H1 (cell line): ENCODE data around the gene CRBN. TPM values are rescaled to one million over a fixed set of nuclear protein-coding genes. Genes with fewer than 3 reads are reported as not detected.

ENCODE experiments used
- CTCF ChIA-PET: fragments of 300-600 bp; sonication (Branson Sonifier 250); formaldehyde crosslinking; loops from one replicate; lab custom pipeline; 2021; ENCODE audit not compliant: partially characterized antibody; lab: Charles Lee
- POLR2A ChIA-PET: fragments of 300-600 bp; sonication (Branson Sonifier 250); formaldehyde crosslinking; loops from one replicate; lab custom pipeline; 2021; ENCODE audit warnings: inconsistent platforms; ENCODE audit not compliant: partially characterized antibody; lab: Charles Lee
- DNase-seq, 2 experiments: peaks; one replicate each; pipeline versions ENCODE4 v3.0.0 to v3.0.0-alpha.2; 2010 to 2022; ENCODE audit warnings: low spot score in 2 of 2, low read depth in 1 of 2, mixed read lengths in 1 of 2
- FAIRE-seq: peaks from 2 replicates; lab custom pipeline; 2011; peaks lifted over from hg19 to GRCh38; lab: Jason Lieb, UNC
- H2AFZ ChIP-seq: 2 replicates; pipeline ENCODE4 v1.8.1; 2012; ENCODE audit warnings: low read length, inconsistent platforms
- H2AK5ac ChIP-seq: 2 replicates; pipeline ENCODE4 v1.6.1; 2013; ENCODE audit warnings: low read depth, low read length
- H2BK120ac ChIP-seq: replicated peaks from 2 replicates; pipeline ENCODE3; 2013; ENCODE audit warnings: low read depth, low read length, inconsistent platforms
- H2BK12ac ChIP-seq: 2 replicates; pipeline ENCODE4 v1.6.1; 2013; ENCODE audit warnings: low read depth, low read length
- H2BK15ac ChIP-seq: 2 replicates; pipeline ENCODE4 v1.6.1; 2013; ENCODE audit warnings: low read length
- H2BK20ac ChIP-seq: 2 replicates; pipeline ENCODE4 v1.6.1; 2013; ENCODE audit warnings: low read length
- H2BK5ac ChIP-seq: 2 replicates; pipeline ENCODE4 v1.6.1; 2013; ENCODE audit warnings: low read depth, low read length
- H3K14ac ChIP-seq: 2 replicates; pipeline ENCODE4 v1.6.1; 2013; ENCODE audit warnings: inconsistent platforms; ENCODE audit not compliant: insufficient read length
- H3K18ac ChIP-seq: 2 replicates; pipeline ENCODE4 v1.6.1; 2013; ENCODE audit warnings: low read length; ENCODE audit errors: extremely low read depth
- H3K23ac ChIP-seq: 2 replicates; pipeline ENCODE4 v1.6.1; 2013; ENCODE audit warnings: inconsistent platforms; ENCODE audit not compliant: insufficient read length
- H3K23me2 ChIP-seq: 2 replicates; pipeline ENCODE4 v1.6.1; 2013; ENCODE audit warnings: low read depth, low read length
- H3K27ac ChIP-seq: 2 replicates; pipeline ENCODE4 v1.6.1; 2011; ENCODE audit warnings: low read depth, low read length, inconsistent platforms
- H3K27me3 ChIP-seq, 4 experiments: replicated peaks in 1 of 4; 1 replicate in 1 of 4; 2 replicates in 3 of 4; pipeline versions ENCODE4 v1.6.1 to v1.8.1; 2011 to 2013; ENCODE audit warnings: low read length in 3 of 4, mild to moderate bottlenecking in 3 of 4, inconsistent platforms in 2 of 4, mixed read lengths in 2 of 4, moderate library complexity in 1 of 4; ENCODE audit not compliant: control insufficient read depth in 3 of 4, insufficient read depth in 3 of 4; ENCODE audit errors: extremely low read depth in 1 of 4
- H3K36me3 ChIP-seq, 4 experiments: 2 replicates each; pipeline versions ENCODE4 v1.6.1 to v1.8.1; 2011 to 2013; ENCODE audit warnings: mild to moderate bottlenecking in 4 of 4, low read length in 3 of 4, moderate library complexity in 2 of 4, control low read depth in 1 of 4, inconsistent platforms in 1 of 4; ENCODE audit not compliant: insufficient read depth in 4 of 4, control insufficient read depth in 2 of 4
- H3K4ac ChIP-seq: replicated peaks from 2 replicates; pipeline ENCODE3; 2013; ENCODE audit warnings: low read length, low read depth, mixed read lengths, inconsistent platforms; ENCODE audit not compliant: insufficient read length
- H3K4me1 ChIP-seq, 4 experiments: replicated peaks in 1 of 4; 1 replicate in 1 of 4; 2 replicates in 3 of 4; pipeline versions ENCODE4 v1.6.1 to v1.8.1; 2011 to 2013; ENCODE audit warnings: low read length in 3 of 4, inconsistent platforms in 2 of 4, mixed read lengths in 1 of 4; ENCODE audit not compliant: insufficient read depth in 4 of 4, control insufficient read depth in 3 of 4
- H3K4me2 ChIP-seq, 2 experiments: 2 replicates each; pipeline versions ENCODE4 v1.6.1 to v1.8.1; 2011 to 2013; ENCODE audit warnings: low read depth in 2 of 2, low read length in 2 of 2, control low read depth in 1 of 2, inconsistent platforms in 1 of 2, mild to moderate bottlenecking in 1 of 2; ENCODE audit not compliant: insufficient read depth in 1 of 2
- H3K4me3 ChIP-seq, 4 experiments: fragments of 200-600, 300-600 bp in 1 of 4; sonication (generic), shearing (Covaris generic), sonication (Bioruptor Twin) in 1 of 4; 2 replicates each; pipeline versions ENCODE4 v1.5.1 to v1.8.1; 2011 to 2016; ENCODE audit warnings: low read length in 4 of 4, low read depth in 3 of 4, control low read depth in 2 of 4, inconsistent platforms in 2 of 4, mild to moderate bottlenecking in 2 of 4, mixed read lengths in 1 of 4, moderate library complexity in 1 of 4; ENCODE audit not compliant: insufficient read depth in 2 of 4; ENCODE audit errors: extremely low read depth in 1 of 4
- H3K56ac ChIP-seq: replicated peaks from 2 replicates; pipeline ENCODE3; 2013; ENCODE audit warnings: low read depth, mild to moderate bottlenecking, mixed read lengths, low read length, inconsistent platforms; ENCODE audit not compliant: insufficient read length
- H3K79me1 ChIP-seq: 2 replicates; pipeline ENCODE4 v1.6.1; 2013; ENCODE audit warnings: low read depth, low read length, control low read depth
- H3K79me2 ChIP-seq, 2 experiments: 2 replicates each; pipeline versions ENCODE4 v1.6.1 to v1.8.1; 2012 to 2013; ENCODE audit warnings: low read length in 2 of 2, mild to moderate bottlenecking in 2 of 2, inconsistent platforms in 1 of 2; ENCODE audit not compliant: insufficient read depth in 2 of 2, control insufficient read depth in 1 of 2
- H3K9ac ChIP-seq, 4 experiments: replicated peaks in 1 of 4; 1 replicate in 1 of 4; 2 replicates in 3 of 4; pipeline versions ENCODE4 v1.6.1 to v1.8.1; 2011 to 2013; ENCODE audit warnings: low read depth in 3 of 4, low read length in 3 of 4, control low read depth in 2 of 4, mild to moderate bottlenecking in 2 of 4, moderate library complexity in 2 of 4, inconsistent platforms in 1 of 4; ENCODE audit errors: extremely low read depth in 1 of 4
- H3K9me3 ChIP-seq, 2 experiments: 2 replicates each; pipeline versions ENCODE4 v1.6.1 to v1.8.1; 2012 to 2013; ENCODE audit warnings: mild to moderate bottlenecking in 2 of 2, moderate library complexity in 2 of 2, control low read depth in 1 of 2, inconsistent platforms in 1 of 2, low read depth in 1 of 2, low read length in 1 of 2, mixed read lengths in 1 of 2; ENCODE audit not compliant: insufficient read depth in 2 of 2
- H4K20me1 ChIP-seq, 2 experiments: replicated peaks in 1 of 2; 2 replicates each; pipeline versions ENCODE3 to v1.8.1; 2011 to 2013; ENCODE audit warnings: inconsistent platforms in 2 of 2, low read length in 2 of 2, mild to moderate bottlenecking in 1 of 2; ENCODE audit not compliant: insufficient read depth in 2 of 2, control insufficient read depth in 1 of 2
- H4K5ac ChIP-seq: 2 replicates; pipeline ENCODE4 v1.6.1; 2013; ENCODE audit warnings: low read length, low read depth, mixed read lengths, inconsistent platforms; ENCODE audit not compliant: insufficient read length
- H4K8ac ChIP-seq: 2 replicates; pipeline ENCODE4 v1.8.0; 2013; ENCODE audit warnings: mild to moderate bottlenecking, moderate library complexity, low read length, inconsistent platforms; ENCODE audit not compliant: insufficient read depth; ENCODE audit errors: extremely low read depth
- H4K91ac ChIP-seq: replicated peaks from 2 replicates; pipeline ENCODE3; 2013; ENCODE audit warnings: low read length, mixed read lengths, inconsistent platforms; ENCODE audit not compliant: insufficient read length
- KDM1A ChIP-seq: fragments of 200-600, 300-600 bp; sonication (generic); IDR thresholded peaks from 2 replicates; pipeline ENCODE4 v1.7.1; 2016; ENCODE audit warnings: mild to moderate bottlenecking, low read length, borderline replicate concordance
- WGBS, 2 experiments: shearing (Covaris generic) in 1 of 2; methylation state at CpG; one replicate each; pipeline versions ENCODE4 v1.1.6 to v1.1.7; 2013 to 2015; ENCODE audit warnings: low lambda C conversion rate in 2 of 2, mixed read lengths in 2 of 2, inconsistent platforms in 1 of 2, low coverage in 1 of 2, missing lambda C conversion rate in 1 of 2; ENCODE audit not compliant: insufficient replicate concordance in 2 of 2, insufficient coverage in 1 of 2, insufficient read length in 1 of 2; ENCODE audit errors: extremely low coverage in 1 of 2, missing lambda C conversion rate in 1 of 2; 5-methylcytosine and 5-hydroxymethylcytosine counted together
- polyA plus RNA-seq, 7 experiments: library from polyadenylated mRNA; depleted of rRNA in 3 of 7; stranded (reverse) in 5 of 7; unstranded in 2 of 7; fragments of >200 nt in 5 of 7; fragments of 200-250 nt in 2 of 7; gene quantifications; 1 replicate in 5 of 7; 2 replicates in 1 of 7; 4 replicates in 1 of 7; pipeline versions ENCODE4 v1.2.1 to v1.2.3, GENCODE V29; 2011 to 2013; ENCODE audit warnings: missing spikeins in 2 of 7, mixed read lengths in 2 of 7
- total RNA-seq: library from RNA; stranded (reverse); fragmentation: NEBNext Ultra II Directional; extraction: Animal tissue kit (Norgen Biotek cat#: 25700); gene quantifications from 2 replicates; pipeline ENCODE4 v1.2.1, GENCODE V29; 2021

The CRBN gene
- total and polyA plus RNA-seq, 2 of the 8 experiments (the other 6 are each of a cell fraction or from before 2014, with no cell fraction given), result 13.4 to 30.3 TPM

DNA sequence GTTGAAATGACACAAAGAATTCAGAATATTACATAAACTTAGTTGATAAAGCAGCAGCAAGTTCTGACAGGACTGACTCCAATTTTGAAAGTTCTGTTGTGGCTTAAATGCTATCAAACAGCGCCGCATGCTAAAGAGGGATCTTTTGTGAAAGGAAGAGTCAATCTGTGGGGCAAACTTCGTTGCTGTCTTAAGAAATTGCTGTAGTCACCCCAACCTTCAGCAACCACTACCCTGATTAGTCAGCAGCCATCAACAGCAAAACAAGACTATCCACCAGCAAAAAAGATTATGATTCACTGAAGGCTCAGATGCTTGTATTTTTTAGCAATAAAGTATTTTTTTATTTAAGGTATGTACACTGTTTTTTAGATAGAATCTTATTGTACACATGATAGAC, 14.2 kb downstream of the CRBN start:
- H2BK5ac ChIP-seq, result no peak overlapping the region
- ChIA-PET CTCF (no interaction called here), POLR2A (no interaction called here)
- H3K27me3 ChIP-seq, result no peaks in the 10 kb centered on the region
- H2BK120ac ChIP-seq, result no peak overlapping the region
- FAIRE-seq (no peak), DNase-seq (no peak)
- no peak overlapping the region for H3K4me3 ChIP-seq
- no peak overlapping the region for H2BK12ac ChIP-seq
- no peak overlapping the region for H3K4ac ChIP-seq
- H2BK15ac ChIP-seq, result no peak overlapping the region
- H3K23ac ChIP-seq, result no peak overlapping the region
- no peaks in the 10 kb centered on the region for H3K79me1 ChIP-seq
- H3K4me2 ChIP-seq, result no peak overlapping the region
- H3K9me3 ChIP-seq, result no peaks in the 10 kb centered on the region
- H2AFZ ChIP-seq, result no peak overlapping the region
- H3K23me2 ChIP-seq, result no peaks in the 10 kb centered on the region
- no peaks in the 10 kb centered on the region for H4K20me1 ChIP-seq
- no peaks in the 10 kb centered on the region for H3K4me1 ChIP-seq
- H3K27ac ChIP-seq, result no peak overlapping the region
- no peaks in the 10 kb centered on the region for H3K79me2 ChIP-seq
- H4K8ac ChIP-seq, result no peak overlapping the region
- H4K91ac ChIP-seq, result no peak overlapping the region
- H3K14ac ChIP-seq, result no peak overlapping the region
- H2AK5ac ChIP-seq, result no peak overlapping the region
- H3K18ac ChIP-seq, result no peak overlapping the region
- 65% methylated on average over 3 of the region's 3 CpGs; no CpG with 5 or more reads in 1 of the 2 experiments for WGBS, 2 experiments
- no peak overlapping the region for H3K9ac ChIP-seq
- H2BK20ac ChIP-seq, result no peak overlapping the region
- H3K56ac ChIP-seq, result no peak overlapping the region
- H4K5ac ChIP-seq, result no peak overlapping the region
- H3K36me3 ChIP-seq, result peaks cover 2 to 47% (median 17%) of the 10 kb centered on the region in 4 experiments; a peak in 7 of 8 replicates
- TF ChIP-seq KDM1A, result no peak
